ENCODE data around the gene TMEM163.

TMEM163 gene

DNA sequence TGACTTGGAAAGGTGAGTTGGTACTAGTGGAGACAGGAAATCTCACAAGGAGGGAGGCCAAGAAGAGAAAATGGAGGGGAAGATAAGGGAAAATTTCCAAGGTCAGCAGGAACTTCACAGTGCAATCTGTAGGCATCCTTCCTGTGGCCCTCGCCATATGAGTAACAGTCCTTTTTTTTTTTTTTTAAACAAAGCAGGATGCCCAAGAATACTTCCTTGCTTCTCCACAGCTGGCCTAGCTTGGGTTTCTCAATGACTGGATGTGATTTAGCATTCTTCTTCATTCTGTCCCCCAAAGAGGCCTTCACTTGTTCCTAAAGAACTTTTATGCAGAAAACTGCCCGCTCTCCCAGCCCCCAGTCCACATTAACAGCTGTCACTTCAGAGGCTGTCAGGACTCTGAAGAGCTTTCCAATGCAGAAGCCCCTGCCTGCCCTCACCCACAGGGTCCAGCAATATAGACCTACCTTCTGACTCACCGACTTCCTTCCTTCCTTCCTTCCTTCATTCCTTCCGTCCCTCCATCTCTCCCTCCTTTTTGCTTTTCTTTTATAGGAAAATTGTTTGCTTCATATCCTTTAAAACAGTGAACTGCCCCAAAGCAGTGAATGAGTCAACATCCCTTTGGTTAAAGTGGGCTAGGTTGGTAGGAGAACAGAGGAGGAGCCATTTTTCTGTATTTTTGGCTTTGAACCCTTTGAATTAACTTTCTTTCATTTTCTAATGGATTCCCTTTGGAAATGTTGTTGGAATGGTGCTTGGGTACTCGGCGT, 292.9 kb downstream of the TMEM163 start:
- DNase-seq, result no peak

DNA sequence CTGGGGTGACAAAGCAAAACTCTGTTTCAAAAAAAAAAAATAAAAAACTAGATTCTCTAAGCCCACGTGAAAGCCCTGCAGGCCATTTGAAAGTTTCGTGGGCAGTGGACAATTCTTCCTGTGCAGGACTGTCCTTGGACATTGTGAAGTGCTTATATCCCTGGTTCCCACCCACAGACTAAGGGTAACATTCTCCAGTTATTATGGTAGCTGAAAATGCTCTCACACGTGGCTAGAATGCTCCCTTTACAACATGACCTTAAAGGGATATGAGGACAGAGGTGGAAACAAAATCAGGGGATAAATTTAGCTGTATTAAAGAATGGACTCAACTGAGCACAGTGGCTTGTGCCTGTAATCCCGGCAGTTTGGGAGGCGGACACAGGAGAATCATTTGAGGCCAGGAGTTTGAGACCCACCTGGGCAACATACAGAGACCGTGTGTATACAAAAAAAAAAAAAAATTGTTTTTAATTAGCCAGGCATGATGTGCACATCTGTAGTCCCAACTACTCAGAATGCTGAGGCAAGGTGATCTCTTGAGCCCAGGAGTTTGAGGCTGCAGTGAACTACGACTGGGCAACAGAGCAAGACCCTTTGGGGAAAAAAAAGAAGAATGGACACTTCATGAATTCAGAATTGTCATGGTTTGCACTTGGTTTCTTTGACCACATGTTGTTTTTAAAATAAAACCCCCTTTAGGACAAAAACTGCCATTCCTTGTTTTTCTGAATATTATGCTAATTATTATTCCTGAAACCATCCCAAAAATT, 297.1 kb downstream of the TMEM163 start:
- DNase-seq, result no peak

DNA sequence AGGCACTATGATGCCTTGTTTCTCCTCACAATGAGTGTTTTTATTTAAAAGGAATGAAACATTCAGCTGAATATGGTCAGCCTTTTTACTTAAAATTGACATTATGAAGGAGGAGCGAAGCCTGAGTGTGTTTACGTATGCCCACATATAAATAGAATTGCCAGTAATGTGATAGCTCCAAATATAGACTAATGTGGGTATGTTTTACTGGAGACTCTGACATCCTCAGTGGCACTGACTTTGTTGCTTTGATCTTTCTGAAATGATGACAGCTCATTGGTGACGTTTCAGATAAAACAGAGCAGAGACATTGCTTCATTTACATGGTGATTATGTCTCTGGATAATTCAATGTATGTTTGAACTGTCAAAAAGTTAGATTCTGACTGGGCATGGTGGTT, 297.9 kb downstream of the TMEM163 start:
- no peak for DNase-seq

DNA sequence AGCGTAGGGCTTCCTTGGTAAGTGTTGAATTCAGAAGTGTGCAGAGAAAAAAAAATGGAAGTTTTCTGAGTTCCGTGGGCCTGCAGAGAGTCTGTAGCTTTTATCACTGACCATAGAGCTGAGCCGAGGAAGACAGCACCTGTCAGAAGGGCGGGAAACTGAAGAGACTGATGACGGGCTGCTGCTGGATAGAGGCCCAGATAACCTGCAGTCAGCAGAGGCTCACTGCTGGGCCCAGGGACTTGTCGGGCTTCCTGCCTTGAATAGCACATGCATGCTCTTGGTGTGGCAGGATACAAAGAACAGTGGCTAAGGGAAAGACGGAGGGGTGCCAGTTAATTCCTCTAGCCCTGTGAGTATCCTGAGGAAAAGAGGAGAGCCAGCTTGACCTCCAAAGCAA, 298.5 kb downstream of the TMEM163 start:
- DNase-seq, result no peak

DNA sequence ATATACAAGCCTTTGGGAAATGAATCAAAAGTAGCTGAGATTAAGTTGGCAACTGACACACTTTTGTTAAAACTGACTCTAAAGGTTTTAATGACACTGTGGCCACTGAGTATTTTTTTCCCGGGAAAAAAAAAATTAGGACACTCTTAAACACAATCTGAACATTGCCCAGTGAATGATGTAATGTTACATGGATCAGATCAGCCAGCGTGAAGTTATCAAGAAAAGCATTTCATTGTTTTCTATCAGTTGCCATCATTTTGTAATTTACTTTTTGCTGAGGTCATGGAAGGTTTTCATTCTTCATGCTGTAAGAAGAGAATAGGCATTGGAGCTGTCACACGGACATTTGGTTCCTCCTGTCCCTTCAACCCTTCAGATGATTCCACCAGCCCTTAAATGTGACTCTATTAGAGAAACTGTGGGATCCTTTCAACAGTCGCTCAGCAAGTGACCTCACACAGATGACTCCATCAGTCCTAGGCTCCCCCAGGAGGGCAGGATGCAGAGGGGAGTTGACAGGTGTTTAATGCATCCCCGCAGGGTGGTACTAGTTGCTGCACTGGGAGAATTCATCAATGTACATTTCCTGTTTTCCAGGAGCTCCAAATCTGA, 300.7 kb downstream of the TMEM163 start:
- DNase-seq, result no peak

DNA sequence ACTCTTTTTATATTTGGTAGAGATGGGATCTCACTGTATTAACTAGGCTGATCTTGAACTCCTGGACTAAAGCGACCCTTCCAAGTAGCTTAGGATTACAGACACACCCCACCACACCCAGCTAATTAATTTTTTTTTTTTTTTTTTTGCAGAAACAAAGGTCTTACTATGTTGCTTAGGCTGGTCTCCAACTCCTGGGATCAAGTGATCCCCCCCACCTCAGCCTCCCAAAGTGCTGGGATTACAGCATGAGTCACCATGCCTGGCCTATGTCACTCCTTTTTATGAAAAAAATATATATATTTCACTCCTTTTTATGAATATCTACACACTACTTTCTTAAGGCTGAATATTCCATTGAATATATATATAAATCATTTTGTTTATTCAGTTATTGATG, 302.2 kb downstream of the TMEM163 start:
- no peak for DNase-seq

DNA sequence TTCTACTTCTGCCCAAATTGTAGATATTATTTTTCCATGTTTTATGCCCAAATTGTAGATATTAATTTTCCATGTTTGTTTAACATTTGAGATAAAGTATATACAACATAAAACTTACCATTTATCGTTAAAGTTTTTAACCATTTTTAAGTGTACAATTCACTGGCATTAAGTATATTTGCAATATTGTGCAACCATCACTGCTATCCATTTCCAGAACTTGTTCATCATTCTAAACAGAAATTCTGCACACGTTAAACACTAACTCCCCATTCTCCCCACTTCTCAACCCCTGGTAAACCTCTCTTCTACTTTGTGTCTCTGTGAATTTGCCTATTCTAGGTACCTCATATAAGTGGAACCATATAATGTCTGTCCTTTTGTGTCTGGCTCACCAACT, 302.8 kb downstream of the TMEM163 start:
- DNase-seq, result no peak

DNA sequence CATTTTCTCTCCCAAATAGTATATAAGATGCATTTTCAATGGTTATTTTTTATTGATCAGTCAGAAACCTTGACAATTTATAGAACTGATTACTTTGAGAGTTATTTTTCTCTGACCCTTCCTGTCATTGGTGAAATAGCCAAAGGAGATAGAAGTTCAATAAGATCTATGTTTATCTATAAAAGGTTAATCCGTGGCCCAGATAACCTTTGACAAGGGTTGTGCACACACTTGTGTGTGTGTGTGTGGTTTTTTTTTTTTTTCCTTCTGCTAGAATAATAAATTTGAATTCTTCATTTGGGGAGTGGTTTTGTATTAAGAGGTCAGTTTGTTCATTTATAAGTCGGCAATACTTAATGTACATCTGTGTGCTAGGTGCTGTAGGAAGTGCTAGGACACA, 304.9 kb downstream of the TMEM163 start:
- no peak for DNase-seq

DNA sequence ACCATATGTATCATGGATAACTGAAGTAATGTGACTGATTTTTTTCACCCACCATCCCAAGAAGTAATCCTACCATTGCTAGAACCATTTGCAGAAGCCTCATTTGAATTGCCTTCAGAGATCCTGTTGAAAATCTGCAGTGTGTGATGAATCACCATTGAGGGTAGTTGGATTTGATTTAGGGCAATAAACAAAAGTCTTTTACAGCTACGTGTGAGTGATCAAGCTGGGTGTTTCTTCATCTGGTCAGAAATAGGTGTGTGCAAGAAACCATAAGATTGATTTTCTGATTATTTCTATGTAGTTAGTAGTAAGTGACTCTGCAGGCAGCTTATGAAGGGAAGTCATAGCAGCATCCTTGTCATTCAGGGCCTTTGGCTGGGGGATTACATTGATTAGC, 305.4 kb downstream of the TMEM163 start:
- no peak for DNase-seq

DNA sequence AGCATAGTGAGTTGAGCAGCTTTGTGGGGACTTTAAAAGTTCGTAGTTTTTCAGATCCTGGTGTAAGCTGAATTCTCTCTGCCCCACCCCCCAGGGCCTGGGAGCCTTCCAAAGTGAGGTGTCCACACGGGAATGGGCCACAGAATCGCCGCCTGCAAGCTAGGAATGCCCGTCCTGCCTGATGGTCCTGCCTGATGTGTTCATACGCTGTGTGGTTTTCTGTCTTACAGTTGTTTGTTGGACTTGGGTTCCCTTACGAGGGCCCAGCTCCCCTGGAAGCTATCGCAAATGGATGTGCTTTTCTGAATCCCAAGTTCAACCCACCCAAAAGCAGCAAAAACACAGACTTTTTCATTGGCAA, 306.2 kb downstream of the TMEM163 start:
- no peak for DNase-seq

DNA sequence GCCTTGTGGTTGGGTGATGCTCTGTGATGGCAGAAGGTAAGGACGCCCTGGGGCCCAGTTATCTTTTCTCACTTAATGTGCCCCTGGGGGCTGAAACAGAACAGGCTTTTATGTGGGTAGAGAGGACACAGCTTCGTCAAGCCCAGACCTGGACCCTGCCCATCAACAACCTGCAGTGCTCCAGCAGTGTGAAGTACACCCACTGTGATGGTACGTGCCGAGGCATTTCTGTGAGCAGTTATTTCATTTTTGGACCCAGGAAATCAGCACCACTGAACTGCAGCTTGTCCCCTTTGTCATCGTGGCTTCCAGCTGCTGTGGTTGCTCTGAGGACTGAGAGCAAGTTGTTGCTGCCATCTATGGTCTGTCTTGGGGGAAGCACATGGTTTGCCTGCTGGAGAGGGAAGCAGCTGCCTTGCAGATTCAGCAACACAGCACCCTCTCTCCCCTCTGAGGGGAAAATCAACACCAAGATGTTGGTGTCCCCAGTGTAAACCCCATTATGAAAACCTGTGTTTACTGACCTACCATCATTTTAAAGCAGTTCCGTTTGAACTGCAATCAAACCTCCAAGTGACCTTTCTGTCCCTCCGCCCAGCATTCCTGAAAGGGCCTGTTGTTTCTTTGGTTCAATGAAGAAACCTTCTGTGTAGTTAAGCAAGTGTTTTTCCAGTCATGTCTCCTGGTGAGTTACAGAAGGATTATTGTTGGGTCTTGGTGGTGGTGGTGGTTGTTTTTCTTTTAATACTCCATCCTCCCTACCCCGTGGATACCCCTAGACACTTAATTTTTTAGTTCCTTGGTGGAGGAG, 306.8 kb downstream of the TMEM163 start:
- DNase-seq, result peak; percentile 80

DNA sequence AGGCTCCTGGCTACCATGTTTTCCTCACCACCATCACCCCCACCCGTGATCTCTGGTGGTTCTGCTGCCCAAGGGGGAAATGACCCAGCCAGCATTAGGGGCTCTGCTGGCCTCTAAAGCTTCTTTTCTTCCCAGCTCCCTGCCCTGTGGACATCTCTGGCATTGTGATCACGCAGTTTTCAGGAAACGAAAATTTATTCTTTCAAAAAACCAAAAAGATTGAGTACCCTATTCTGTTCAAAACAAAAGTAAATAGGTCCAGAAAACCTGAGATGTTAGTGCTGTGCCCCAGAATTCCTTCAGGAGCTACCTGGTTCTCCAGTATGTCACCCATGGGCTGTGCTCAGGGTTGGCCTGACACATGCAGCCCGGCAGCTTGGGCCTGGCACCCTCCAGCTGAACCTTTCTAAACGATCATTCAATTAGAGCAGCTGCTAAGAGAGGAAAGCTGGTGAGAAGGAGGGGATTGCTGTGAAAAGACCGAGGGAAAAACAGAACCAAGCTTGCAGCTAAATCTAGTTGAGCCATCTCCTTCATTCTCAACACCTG, 307.4 kb downstream of the TMEM163 start:
- no peak for DNase-seq

DNA sequence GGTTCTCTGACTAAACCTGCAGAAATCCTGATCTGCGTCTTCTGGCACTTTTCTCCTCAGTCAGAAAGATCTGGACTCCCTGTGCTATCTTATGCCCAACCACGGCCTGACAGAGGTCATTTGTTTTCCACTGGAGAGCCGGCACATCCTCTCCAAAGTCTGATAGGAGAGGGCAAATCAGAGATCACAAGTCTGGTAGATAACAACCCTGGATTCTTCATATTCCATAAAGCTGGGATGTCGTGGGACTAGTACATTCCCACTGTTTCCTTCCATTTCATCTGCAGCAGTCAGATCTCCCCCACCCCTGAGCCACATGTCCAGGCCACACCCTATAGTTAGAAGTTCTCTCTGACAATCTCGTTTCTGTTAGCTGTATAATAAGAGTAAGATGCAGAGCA, 308.0 kb downstream of the TMEM163 start:
- no peak for DNase-seq

DNA sequence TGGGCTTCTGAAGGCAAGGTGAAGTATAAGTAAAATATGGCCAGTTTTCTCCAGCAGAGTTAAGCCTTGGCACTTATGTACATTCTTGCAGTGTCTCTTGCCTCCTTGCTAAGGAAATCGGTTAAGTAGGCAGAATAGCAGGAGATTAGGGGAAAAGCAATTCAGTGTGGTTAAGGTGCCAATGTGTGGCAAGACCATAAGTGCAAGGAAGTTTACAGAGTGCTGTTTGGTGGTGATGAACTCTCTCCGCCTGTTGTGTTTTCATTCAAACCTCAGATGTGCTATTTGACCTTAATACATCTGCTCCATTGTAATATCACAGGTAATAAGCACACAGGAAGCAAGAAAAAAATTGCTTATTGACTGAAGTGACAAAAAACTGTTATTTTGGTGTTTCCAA, 308.8 kb downstream of the TMEM163 start:
- no peak for DNase-seq

DNA sequence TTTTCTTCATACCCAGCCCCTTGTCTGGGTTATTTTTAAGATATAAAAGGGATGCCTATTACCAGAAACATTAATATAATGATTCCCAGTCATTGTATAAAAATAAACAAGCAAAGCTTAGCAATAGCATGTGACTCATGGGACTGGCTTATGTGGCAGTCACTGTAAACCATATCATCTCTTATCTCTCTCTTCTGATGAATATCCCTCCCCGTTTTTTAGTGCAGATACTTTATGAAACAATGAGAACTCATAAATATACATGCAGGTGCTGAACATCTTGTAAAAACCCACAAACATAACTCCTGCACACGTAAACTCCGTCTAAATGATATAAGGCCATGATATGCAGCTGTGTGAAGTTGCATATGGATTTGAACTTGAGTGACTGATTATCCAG, 310.0 kb downstream of the TMEM163 start:
- no peak for DNase-seq

DNA sequence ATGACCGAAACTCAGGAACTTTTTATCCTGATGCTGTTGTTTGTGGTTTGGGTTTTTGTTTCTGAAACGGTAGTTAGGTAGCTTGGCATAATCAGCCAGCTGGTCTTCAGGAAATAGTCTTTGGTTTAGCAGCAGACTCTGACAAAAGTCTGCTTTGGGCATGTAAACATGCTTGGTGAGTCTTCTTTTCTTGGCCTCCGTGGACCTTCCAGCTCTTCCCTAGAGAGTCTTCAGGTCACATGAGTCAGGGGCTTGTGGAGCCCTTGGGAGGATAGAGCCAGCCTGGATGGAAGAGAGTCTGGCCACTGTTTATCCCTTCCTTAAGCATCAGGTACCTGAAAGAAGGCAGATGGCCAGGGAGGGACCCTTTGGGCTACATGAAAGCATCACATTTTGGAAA, 310.4 kb downstream of the TMEM163 start:
- no peak for DNase-seq

DNA sequence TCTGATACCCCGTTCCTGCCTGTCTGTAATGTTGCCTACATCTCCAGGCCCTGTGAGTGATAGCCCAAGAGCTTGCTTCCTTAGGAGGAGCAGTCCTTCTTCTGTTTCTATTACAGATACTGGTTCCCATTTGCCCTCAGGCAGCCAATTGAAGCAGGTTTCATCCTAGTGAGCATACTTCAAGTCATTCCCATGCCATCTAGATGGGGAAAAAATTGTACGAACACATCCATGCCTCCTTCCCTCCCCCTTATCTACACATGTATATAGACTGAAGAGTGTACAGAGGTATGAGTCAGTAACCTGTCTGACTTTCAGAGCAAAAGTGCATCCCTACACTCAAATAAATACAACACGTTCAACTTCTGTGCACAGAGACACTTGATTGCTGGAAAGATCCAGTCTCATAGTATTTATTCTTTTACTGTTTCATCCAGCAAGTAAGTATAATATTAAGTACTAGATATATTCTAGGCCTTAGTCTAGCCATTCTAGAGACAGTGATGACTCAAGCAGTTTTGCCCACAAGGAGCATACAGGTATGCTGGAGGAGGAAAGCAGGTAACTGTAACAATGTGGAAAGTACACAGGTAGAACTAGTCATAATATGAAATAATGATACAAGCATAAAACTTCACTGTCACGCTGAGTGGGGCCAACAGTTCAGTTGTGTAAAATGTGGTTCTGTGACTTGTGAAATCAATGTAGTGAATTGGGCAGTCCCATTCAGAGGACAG, 311.5 kb downstream of the TMEM163 start:
- DNase-seq, result no peak

DNA sequence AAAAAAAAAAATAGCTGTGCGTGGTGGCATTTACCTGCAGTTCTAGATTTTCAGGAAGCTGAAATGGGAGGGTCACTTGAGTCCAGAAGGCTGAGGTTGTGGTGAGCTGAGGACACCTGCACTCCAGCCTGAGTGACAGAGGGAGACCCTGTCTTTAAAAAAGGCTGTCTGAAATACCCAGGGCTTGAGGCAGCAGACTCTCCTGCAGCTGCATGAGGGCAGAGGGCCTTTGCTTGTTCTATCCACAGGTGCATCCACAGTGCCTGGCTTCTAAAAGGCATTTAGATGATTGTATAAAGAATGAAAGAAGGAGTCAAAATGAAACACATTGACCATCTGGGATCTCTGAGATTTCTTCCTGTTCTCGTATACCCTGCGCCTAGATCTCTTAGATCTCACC, 312.1 kb downstream of the TMEM163 start:
- DNase-seq, result no peak

DNA sequence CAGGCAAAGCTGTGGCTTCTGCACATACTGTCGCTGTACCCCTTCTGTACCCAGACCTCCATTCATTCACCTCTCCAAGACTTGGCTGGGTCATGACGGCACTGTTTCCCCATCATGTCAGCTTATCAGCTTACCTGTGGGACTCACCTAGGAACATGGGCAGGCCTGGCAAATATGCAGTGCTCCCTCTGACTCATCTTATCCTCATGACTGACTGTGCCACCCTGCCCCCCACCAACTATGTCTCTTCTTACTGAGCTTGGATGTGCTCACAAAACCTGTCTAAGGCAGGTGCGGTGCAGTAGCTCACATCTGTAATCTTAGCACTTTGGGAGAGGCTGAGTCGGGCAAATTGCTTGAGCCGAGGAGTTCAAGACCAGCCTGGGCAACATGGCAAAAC, 312.5 kb downstream of the TMEM163 start:
- DNase-seq, result no peak
